Natural killer cell (primary cell): ENCODE measurements around the gene PLOD1. TPM values are rescaled to one million over a fixed set of nuclear protein-coding genes. Genes with fewer than 3 reads are reported as not detected.

ENCODE experiments used
- ATAC-seq, 3 donors: fragments of 150-1000 bp in 2 of 3; fragments of 200-7000 bp in 1 of 3; cut with Tn5 transposase; 1 replicate in 1 of 3; 2 replicates in 2 of 3; pipeline ENCODE4 v1.10.0; 2021; ENCODE audit warnings: mild to moderate bottlenecking in 2 of 3, moderate library complexity in 2 of 3
- DNase-seq, 2 donors: peaks; one replicate each; pipeline versions ENCODE4 v3.0.0 to v3.0.0-alpha.2; 2013 to 2021; ENCODE audit warnings: mixed read lengths in 1 of 2
- H3K27ac ChIP-seq: one replicate; pipeline ENCODE4 v1.5.1; 2013; ENCODE audit warnings: mild to moderate bottlenecking, low read length
- H3K27me3 ChIP-seq: one replicate; pipeline ENCODE4 v1.6.1; 2013; ENCODE audit warnings: low read length; ENCODE audit not compliant: control insufficient read depth, insufficient read depth
- H3K36me3 ChIP-seq: one replicate; pipeline ENCODE4 v1.6.1; 2013; ENCODE audit warnings: low read length; ENCODE audit not compliant: control insufficient read depth, insufficient read depth
- H3K4me1 ChIP-seq: one replicate; pipeline ENCODE4 v1.6.1; 2013; ENCODE audit warnings: low read length; ENCODE audit not compliant: control insufficient read depth, insufficient read depth
- H3K4me3 ChIP-seq: one replicate; pipeline ENCODE4 v1.5.1; 2013; ENCODE audit warnings: low read length
- H3K9me3 ChIP-seq: one replicate; pipeline ENCODE4 v1.6.1; 2013; ENCODE audit warnings: low read length; ENCODE audit not compliant: control insufficient read depth, insufficient read depth
- H3K27ac Mint-ChIP-seq, 2 donors: one replicate each; pipeline ENCODE4 v1.8.0; 2022; ENCODE audit warnings: mild to moderate bottlenecking in 2 of 2, mixed read lengths in 2 of 2, moderate library complexity in 1 of 2
- H3K27me3 Mint-ChIP-seq, 2 donors: one replicate each; pipeline ENCODE4 v1.8.0; 2022; ENCODE audit warnings: low read depth in 2 of 2, mixed read lengths in 2 of 2
- H3K36me3 Mint-ChIP-seq: one replicate; pipeline ENCODE4 v1.8.0; 2022; ENCODE audit warnings: mixed read lengths
- H3K4me1 Mint-ChIP-seq, 2 donors: one replicate each; pipeline ENCODE4 v1.8.0; 2022; ENCODE audit warnings: mixed read lengths in 2 of 2
- H3K4me3 Mint-ChIP-seq: one replicate; pipeline ENCODE4 v1.8.0; 2022; ENCODE audit warnings: mild to moderate bottlenecking, moderate library complexity, mixed read lengths
- H3K9me3 Mint-ChIP-seq, 2 donors: one replicate each; pipeline ENCODE4 v1.8.0; 2022; ENCODE audit warnings: mixed read lengths in 2 of 2
- WGBS: methylation state at CpG from one replicate; pipeline ENCODE4 v1.1.7; 2013; ENCODE audit warnings: missing lambda C conversion rate; ENCODE audit not compliant: insufficient coverage; 5-methylcytosine and 5-hydroxymethylcytosine counted together
- intact Hi-C: fragments of 100-400 bp; cut with micrococcal nuclease; formaldehyde crosslinking; loops from one replicate; pipeline ENCODE4 v1.14.2; 2022
- total RNA-seq, 4 donors: library from RNA; stranded (reverse); fragments of 120-200 nt in 1 of 4; gene quantifications; one replicate each; pipeline versions ENCODE4 v1.2.3 to v1.2.4, GENCODE V29; 2013 to 2022
- TF ChIP-seq, protein P1 (sequence below): fragments of 200-600 bp; IDR thresholded peaks from one replicate; pipeline ENCODE4 v1.8.0; 2022; ENCODE audit warnings: antibody characterized with exemption

Gene PLOD1
- total RNA-seq, 3 donors from 2014 or later (not counting 1 experiment from before 2014, with no cell fraction given): 69.8 to 80.5 (median 80.4) TPM

DNA sequence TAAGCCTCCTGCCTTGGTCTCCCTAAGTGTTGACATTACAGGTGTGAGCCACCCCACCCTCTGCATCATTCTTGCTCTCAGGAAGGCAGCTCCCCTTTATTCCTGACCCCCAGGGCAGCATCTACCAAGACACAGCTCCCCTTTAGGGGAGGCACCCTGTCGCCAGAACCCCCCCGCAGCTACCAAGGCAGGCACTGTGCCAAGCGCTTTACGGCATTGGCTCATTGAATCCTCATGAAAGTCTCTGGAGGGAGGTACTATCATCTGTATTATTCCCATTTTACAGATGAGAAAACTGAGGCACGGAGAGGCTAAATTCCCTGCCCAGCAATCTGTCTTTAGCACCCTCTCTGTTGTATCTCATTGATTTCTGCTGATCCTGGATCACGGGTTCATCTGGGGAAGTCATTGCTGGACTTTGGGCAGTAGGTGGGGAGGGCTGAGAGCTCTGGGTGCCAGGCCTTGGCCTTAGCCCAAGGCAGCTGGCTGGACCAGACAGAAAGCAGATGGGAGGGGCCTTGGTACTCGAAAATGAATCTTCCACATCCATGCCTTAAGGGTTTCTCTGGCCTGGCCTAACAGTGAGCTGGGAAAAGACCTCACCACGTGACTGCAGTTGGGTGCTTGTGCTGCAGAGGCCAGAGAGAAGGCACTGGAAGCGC lies 5.9 kb downstream of the PLOD1 start:
- Mint-ChIP-seq H3K9me3 (no peaks in the 10 kb centered on the region), H3K4me3 (no peak overlapping the region), H3K4me1 (peaks cover 5 to 15% of the 10 kb centered on the region in 2 donors), H3K36me3 (no peaks in the 10 kb centered on the region), H3K27ac (peak overlapping the region in 1 of 2 donors; percentile 57), H3K27me3 (no peaks in the 10 kb centered on the region)
- TF ChIP-seq, protein P1, sequence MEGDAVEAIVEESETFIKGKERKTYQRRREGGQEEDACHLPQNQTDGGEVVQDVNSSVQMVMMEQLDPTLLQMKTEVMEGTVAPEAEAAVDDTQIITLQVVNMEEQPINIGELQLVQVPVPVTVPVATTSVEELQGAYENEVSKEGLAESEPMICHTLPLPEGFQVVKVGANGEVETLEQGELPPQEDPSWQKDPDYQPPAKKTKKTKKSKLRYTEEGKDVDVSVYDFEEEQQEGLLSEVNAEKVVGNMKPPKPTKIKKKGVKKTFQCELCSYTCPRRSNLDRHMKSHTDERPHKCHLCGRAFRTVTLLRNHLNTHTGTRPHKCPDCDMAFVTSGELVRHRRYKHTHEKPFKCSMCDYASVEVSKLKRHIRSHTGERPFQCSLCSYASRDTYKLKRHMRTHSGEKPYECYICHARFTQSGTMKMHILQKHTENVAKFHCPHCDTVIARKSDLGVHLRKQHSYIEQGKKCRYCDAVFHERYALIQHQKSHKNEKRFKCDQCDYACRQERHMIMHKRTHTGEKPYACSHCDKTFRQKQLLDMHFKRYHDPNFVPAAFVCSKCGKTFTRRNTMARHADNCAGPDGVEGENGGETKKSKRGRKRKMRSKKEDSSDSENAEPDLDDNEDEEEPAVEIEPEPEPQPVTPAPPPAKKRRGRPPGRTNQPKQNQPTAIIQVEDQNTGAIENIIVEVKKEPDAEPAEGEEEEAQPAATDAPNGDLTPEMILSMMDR: no peak
- Histone ChIP-seq H3K4me1 (peaks cover 6% of the 10 kb centered on the region), H3K4me3 (no peak overlapping the region), H3K27ac (no peak overlapping the region), H3K27me3 (no peaks in the 10 kb centered on the region), H3K36me3 (no peaks in the 10 kb centered on the region), H3K9me3 (no peaks in the 10 kb centered on the region)
- no peak for DNase-seq
- WGBS: 94% methylated on average over 9 of the region's 9 CpGs
- intact Hi-C loops: no loop called here
- no peak for ATAC-seq

DNA sequence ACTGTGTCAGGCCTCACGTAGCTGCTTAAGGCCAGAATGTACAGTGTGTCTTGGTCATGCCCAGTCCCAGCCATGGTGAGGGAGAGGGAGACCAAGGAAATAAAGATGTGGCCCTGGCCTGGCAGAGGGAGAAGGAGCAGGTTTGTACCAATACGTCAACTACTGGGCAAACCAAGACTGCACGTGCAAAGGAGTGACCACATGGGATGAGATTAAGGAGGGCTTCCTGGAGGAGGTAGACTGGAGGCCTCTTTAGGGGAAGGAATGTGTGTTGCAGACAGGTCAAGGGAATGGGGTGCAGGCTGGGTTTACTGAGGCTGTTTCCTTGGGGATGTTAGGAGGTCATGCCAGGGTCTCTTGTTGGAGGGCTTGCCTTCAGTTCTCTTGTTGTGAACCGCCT lies 7.8 kb downstream of the PLOD1 start:
- H3K9me3 ChIP-seq: no peaks in the 10 kb centered on the region
- TF ChIP-seq, protein P1: no peak
- H3K27me3 ChIP-seq: no peaks in the 10 kb centered on the region
- WGBS: 94% methylated on average over 4 of the region's 4 CpGs
- peaks cover 9 to 17% of the 10 kb centered on the region in 2 donors for H3K4me1 Mint-ChIP-seq
- no peaks in the 10 kb centered on the region for H3K27me3 Mint-ChIP-seq
- no peaks in the 10 kb centered on the region for H3K9me3 Mint-ChIP-seq
- H3K4me3 Mint-ChIP-seq: no peak overlapping the region
- H3K27ac Mint-ChIP-seq: peak overlapping the region in 1 of 2 donors; percentile 24
- no peak overlapping the region for H3K27ac ChIP-seq
- no peaks in the 10 kb centered on the region for H3K36me3 ChIP-seq
- no peak for DNase-seq
- H3K4me1 ChIP-seq: peaks cover 6% of the 10 kb centered on the region
- intact Hi-C loops: no loop called here
- ATAC-seq: no peak
- no peak overlapping the region for H3K4me3 ChIP-seq
- no peaks in the 10 kb centered on the region for H3K36me3 Mint-ChIP-seq

DNA sequence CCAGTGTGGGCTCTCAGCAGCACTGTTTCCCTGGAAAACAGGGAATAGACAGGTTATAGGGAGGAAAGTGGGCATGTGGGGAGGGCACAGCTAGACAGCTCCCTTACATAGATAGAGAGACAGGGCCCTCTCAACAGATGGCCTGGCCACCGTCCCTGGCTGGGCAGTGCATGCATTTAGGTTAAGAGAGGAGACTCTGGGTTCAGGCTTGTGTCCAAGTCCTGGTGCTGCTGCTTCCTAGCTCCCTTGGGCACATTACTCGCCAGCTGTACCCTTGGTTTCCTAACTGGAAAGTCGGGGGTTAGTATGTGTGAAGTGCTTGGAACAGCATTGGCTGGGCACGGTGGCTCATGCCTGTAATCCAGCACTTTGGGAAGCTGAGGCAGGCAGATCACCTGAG lies 9.1 kb downstream of the PLOD1 start:
- ATAC-seq (no peak), DNase-seq (no peak)
- H3K4me1 Mint-ChIP-seq: peaks cover 5 to 17% of the 10 kb centered on the region in 2 donors
- H3K9me3 ChIP-seq: no peaks in the 10 kb centered on the region
- no peaks in the 10 kb centered on the region for H3K27me3 ChIP-seq
- TF ChIP-seq, protein P1: no peak
- no peak overlapping the region for H3K4me3 Mint-ChIP-seq
- H3K36me3 Mint-ChIP-seq: no peaks in the 10 kb centered on the region
- H3K4me3 ChIP-seq: no peak overlapping the region
- no peaks in the 10 kb centered on the region for H3K36me3 ChIP-seq
- intact Hi-C loops: no loop called here
- no peak overlapping the region for H3K27ac ChIP-seq
- no peak overlapping the region for H3K27ac Mint-ChIP-seq
- no peaks in the 10 kb centered on the region for H3K9me3 Mint-ChIP-seq
- no peaks in the 10 kb centered on the region for H3K27me3 Mint-ChIP-seq
- WGBS: 92% methylated on average over 4 of the region's 4 CpGs
- peaks cover 2% of the 10 kb centered on the region for H3K4me1 ChIP-seq
